MM.1S (cell line): ENCODE results near the gene LIN7B.

Experiments
- DNase-seq: peaks from one replicate; pipeline ENCODE4 v3.0.0-alpha.2; 2015
- H2AFZ ChIP-seq: fragments of 300-600 bp; sonication (generic); 2 replicates; pipeline ENCODE4 v1.6.0; 2016; ENCODE audit warnings: antibody characterized with exemption, low read length
- H3F3A ChIP-seq: fragments of 300-600 bp; sonication (generic); 2 replicates; pipeline ENCODE4 v1.6.1; 2016; ENCODE audit warnings: mild to moderate bottlenecking, antibody characterized with exemption, low read length, moderate library complexity, mixed read lengths; ENCODE audit not compliant: insufficient read depth
- H3K27ac ChIP-seq: fragments of 300-600 bp; sonication (generic); 2 replicates; pipeline ENCODE4 v1.5.1; 2016; ENCODE audit warnings: mild to moderate bottlenecking, low read length
- H3K27me3 ChIP-seq: fragments of 300-600 bp; sonication (generic); replicated peaks from 2 replicates; pipeline ENCODE4 v1.6.0; 2016; ENCODE audit warnings: low read length; ENCODE audit not compliant: insufficient read depth
- H3K36me3 ChIP-seq: fragments of 300-600 bp; sonication (generic); replicated peaks from 2 replicates; pipeline ENCODE4 v1.6.1; 2016; ENCODE audit warnings: mild to moderate bottlenecking, low read length, mixed read lengths; ENCODE audit not compliant: insufficient read depth
- H3K4me1 ChIP-seq: fragments of 300-600 bp; sonication (generic); 2 replicates; pipeline ENCODE4 v1.6.1; 2016; ENCODE audit warnings: low read length, mixed read lengths
- H3K4me2 ChIP-seq: fragments of 300-600 bp; sonication (generic); 2 replicates; pipeline ENCODE4 v1.6.0; 2016; ENCODE audit warnings: low read depth, low read length
- H3K4me3 ChIP-seq: fragments of 300-600 bp; sonication (generic); 2 replicates; pipeline ENCODE4 v1.5.1; 2016; ENCODE audit warnings: low read length, mixed read lengths
- H3K79me2 ChIP-seq: fragments of 300-600 bp; sonication (generic); 2 replicates; pipeline ENCODE4 v1.6.1; 2016; ENCODE audit warnings: mixed run types, low read length, mixed read lengths
- H3K9ac ChIP-seq: fragments of 300-600 bp; sonication (generic); 2 replicates; pipeline ENCODE4 v1.6.1; 2016; ENCODE audit warnings: low read length, mixed read lengths
- H3K9me2 ChIP-seq: fragments of 300-600 bp; sonication (generic); replicated peaks from 2 replicates; pipeline ENCODE4 v1.6.1; 2016; ENCODE audit warnings: mild to moderate bottlenecking, low read length, mixed read lengths; ENCODE audit not compliant: insufficient read depth
- H3K9me3 ChIP-seq: fragments of 300-600 bp; sonication (generic); replicated peaks from 2 replicates; pipeline ENCODE4 v1.6.1; 2016; ENCODE audit warnings: mild to moderate bottlenecking, low read length, mixed read lengths; ENCODE audit not compliant: insufficient read depth
- H4K20me1 ChIP-seq: fragments of 300-600 bp; sonication (generic); 2 replicates; pipeline ENCODE4 v1.6.1; 2016; ENCODE audit warnings: mild to moderate bottlenecking, low read length, moderate library complexity, mixed read lengths; ENCODE audit not compliant: insufficient read depth
- CTCF ChIP-seq: fragments of 300-600 bp; sonication (generic); IDR thresholded peaks from 2 replicates; pipeline ENCODE4 v1.5.1; 2016; ENCODE audit warnings: antibody characterized with exemption, low read length, mixed read lengths
- EZH2 ChIP-seq: fragments of 300-600 bp; sonication (generic); optimal IDR thresholded peaks from 2 replicates; pipeline ENCODE3; 2017; ENCODE audit warnings: low read depth, mild to moderate bottlenecking, antibody characterized with exemption, low read length, mixed read lengths
- EZH2phosphoT487 ChIP-seq: fragments of 300-600 bp; sonication (generic); IDR thresholded peaks from 2 replicates; pipeline ENCODE4 v1.6.1; 2018; ENCODE audit warnings: antibody characterized with exemption, low read length

LIN7B gene

DNA sequence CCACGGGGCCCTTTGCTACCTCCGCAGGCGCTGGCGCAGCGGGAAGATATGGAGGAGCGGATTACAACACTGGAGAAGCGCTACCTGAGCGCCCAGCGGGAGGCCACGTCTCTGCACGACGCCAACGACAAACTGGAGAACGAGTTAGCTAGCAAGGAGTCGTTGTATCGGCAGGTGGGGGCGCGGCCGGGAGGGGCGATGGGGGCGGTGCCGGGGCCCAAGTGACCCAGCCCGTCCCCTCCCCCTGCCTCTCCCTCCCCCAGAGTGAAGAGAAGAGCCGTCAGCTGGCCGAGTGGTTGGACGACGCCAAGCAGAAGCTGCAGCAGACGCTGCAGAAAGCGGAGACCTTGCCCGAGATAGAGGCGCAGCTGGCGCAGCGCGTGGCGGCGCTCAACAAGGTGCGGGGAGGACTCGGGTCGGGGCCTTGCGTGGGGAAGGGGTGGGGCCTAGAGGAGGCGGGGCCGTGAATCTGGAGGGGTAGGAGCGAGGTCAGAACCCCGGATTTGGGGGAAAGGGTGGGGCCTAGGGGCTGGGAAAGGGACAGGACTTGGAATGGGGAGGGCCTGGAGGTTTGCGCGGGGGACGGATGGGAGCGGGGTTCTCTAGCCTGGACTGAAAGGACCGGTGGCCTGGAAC, 18.9 kb downstream of the LIN7B start:
- H3K4me3 ChIP-seq: no peak overlapping the region
- H3K4me2 ChIP-seq: no peak overlapping the region
- no peak for TF ChIP-seq CTCF
- TF ChIP-seq EZH2: no peak
- TF ChIP-seq EZH2phosphoT487: no peak
- no peak overlapping the region for H3K27ac ChIP-seq
- no peaks in the 10 kb centered on the region for H3K9me3 ChIP-seq
- H4K20me1 ChIP-seq: no peaks in the 10 kb centered on the region
- H3K27me3 ChIP-seq: no peaks in the 10 kb centered on the region
- H2AFZ ChIP-seq: no peak overlapping the region
- H3K4me1 ChIP-seq: 0 out of 2 replicates have a peak, but pooled peaks cover 5% of the 10 kb centered on the region
- no peak overlapping the region for H3K9ac ChIP-seq
- no peak for DNase-seq
- H3F3A ChIP-seq: no peaks in the 10 kb centered on the region
- no peaks in the 10 kb centered on the region for H3K9me2 ChIP-seq
- H3K79me2 ChIP-seq: no peaks in the 10 kb centered on the region
- no peaks in the 10 kb centered on the region for H3K36me3 ChIP-seq

DNA sequence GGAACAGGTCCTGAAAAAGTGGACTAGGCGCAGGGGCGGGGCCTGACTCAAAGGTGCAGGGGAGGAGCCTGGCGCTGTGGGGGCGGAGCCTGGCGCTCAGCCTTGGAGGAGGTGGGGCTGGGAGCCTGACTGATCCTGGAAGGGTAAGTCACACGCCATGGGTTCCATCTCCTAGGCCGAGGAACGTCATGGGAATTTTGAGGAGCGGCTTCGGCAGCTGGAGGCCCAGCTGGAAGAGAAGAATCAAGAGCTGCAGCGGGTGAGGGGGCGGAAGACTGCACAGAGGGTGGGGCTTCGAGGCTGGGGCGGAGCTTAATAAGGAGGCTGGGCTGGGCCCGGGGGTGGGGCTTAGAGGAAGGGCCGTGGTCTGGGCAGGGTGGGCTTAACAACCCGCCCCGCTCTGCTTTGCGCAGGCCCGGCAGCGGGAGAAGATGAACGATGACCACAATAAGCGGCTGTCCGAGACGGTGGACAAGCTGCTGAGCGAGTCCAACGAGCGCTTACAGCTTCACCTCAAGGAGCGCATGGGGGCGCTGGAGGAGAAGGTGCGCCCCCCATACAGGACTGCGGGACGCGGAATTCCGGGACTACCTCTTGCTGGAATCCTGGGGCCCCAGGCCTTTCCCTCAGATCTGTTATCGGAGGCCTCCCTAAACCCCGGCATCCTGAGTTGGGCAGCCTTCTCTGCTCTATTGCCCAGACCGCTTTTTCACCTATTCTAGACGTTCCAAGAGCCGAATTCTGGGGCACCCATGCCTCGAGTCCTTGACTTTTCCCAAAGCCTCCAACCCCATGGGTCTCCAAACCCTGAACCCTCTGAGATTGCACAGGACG, 19.7 kb downstream of the LIN7B start:
- TF ChIP-seq EZH2phosphoT487: no peak
- Histone ChIP-seq H3K36me3 (no peaks in the 10 kb centered on the region), H3K4me1 (0 out of 2 replicates have a peak, but pooled peaks cover 2% of the 10 kb centered on the region), H3F3A (no peaks in the 10 kb centered on the region), H3K27ac (no peak overlapping the region), H2AFZ (no peak overlapping the region), H4K20me1 (no peaks in the 10 kb centered on the region), H3K9me3 (no peaks in the 10 kb centered on the region), H3K79me2 (no peaks in the 10 kb centered on the region), H3K27me3 (0 out of 2 replicates have a peak, but pooled peaks cover 4% of the 10 kb centered on the region), H3K4me3 (no peak overlapping the region), H3K9me2 (no peaks in the 10 kb centered on the region), H3K4me2 (no peak overlapping the region), H3K9ac (no peak overlapping the region)
- no peak for DNase-seq

DNA sequence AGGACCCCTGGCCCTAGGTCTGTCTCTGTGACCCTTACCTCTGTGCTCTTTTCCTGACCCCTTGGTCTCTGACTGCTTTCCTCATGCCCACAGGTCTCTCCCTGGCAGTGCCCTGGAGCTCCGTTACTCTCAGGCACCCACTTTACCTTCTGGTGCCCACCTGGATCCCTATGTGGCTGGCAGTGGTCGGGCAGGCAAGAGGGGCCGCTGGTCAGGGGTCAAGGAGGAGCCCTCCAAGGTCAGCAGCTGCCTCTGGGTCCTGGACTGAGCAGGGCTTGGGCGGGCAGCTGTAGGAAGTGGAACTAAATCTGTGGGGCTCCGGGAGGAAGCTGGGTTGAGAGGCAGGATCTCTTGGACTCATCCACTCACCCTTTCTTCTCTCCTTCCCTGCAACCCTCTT, 21.5 kb downstream of the LIN7B start:
- Histone ChIP-seq H3K9ac (no peak overlapping the region), H3K27ac (no peak overlapping the region), H3K79me2 (no peaks in the 10 kb centered on the region), H3K27me3 (peaks cover 12% of the 10 kb centered on the region; the same call in 1 of the 2 replicates), H3K9me2 (no peaks in the 10 kb centered on the region), H3K4me3 (no peak overlapping the region), H2AFZ (no peak overlapping the region), H3K4me1 (no peaks in the 10 kb centered on the region), H3F3A (no peaks in the 10 kb centered on the region), H4K20me1 (no peaks in the 10 kb centered on the region), H3K4me2 (no peak overlapping the region), H3K9me3 (no peaks in the 10 kb centered on the region), H3K36me3 (no peaks in the 10 kb centered on the region)
- DNase-seq: no peak
- TF ChIP-seq EZH2 (no peak), CTCF (no peak), EZH2phosphoT487 (no peak)
